ENCODE data around the gene TANGO2.

Gene TANGO2

DNA sequence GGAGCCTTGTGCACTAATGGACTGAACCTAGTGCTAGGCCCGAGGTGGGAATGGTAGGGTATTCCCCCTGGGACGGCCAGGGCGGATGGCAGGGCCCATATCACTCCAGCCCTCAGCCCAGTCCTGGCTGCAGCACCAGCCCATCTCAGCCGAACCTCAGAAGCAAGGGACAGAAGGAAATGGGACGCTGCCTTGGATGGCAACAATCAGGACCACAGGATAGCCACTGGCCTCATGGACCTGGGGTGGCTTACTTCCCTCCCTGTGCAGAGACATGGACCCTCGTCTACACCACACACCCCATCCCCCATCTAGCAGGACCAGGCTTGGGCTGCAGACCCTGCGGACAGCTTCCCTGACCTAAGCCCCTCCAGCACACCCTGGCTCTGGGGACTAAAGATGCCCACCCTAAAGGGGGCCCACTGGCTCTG is 28.4 kb upstream of the TANGO2 start:
- Histone ChIP-seq H2AFZ (ENCODE audit: low read depth, low read length) (no peak overlapping the region), H3K36me3 (ENCODE audit: control insufficient read depth in 1 of 2, insufficient read depth in 2 of 2, low read depth in 1 of 2, low read length in 2 of 2) (no peaks in the 10 kb centered on the region), H2BK5ac (ENCODE audit: low read depth, low read length, poor library complexity, severe bottlenecking) (no peak overlapping the region), H3K4me2 (ENCODE audit: low read length, poor library complexity, severe bottlenecking) (no peak overlapping the region), H3K79me1 (replicated peaks; ENCODE audit: low read length, poor library complexity, severe bottlenecking) (no peaks in the 10 kb centered on the region), H3K4me3 (ENCODE audit: insufficient read depth in 1 of 2, low read depth in 1 of 2, low read length in 2 of 2) (no peak overlapping the region), H2AK5ac (ENCODE audit: low read length, severe bottlenecking) (no peak overlapping the region), H3K9ac (ENCODE audit: low read length) (no peak overlapping the region), H2BK12ac (ENCODE audit: low read length in 2 of 2) (no peak overlapping the region), H3K18ac (ENCODE audit: low read depth in 1 of 2, low read length in 2 of 2) (no peak overlapping the region), H3K4ac (ENCODE audit: low read depth in 1 of 2, low read length in 2 of 2) (no peak overlapping the region), H4K8ac (ENCODE audit: low read length) (no peak overlapping the region), H3K23ac (ENCODE audit: low read length in 2 of 2) (no peak overlapping the region), H3K9me3 (ENCODE audit: control insufficient read depth, low read length) (no peaks in the 10 kb centered on the region), H4K91ac (ENCODE audit: low read length) (no peak overlapping the region), H2BK120ac (ENCODE audit: low read depth, low read length) (no peak overlapping the region), H3K14ac (ENCODE audit: low read length in 2 of 2) (no peak overlapping the region), H3K27me3 (ENCODE audit: control insufficient read depth in 1 of 2, insufficient read depth in 1 of 2, low read length in 2 of 2) (peaks cover 0 to 20% of the 10 kb centered on the region in 2 experiments), H3K4me1 (ENCODE audit: control insufficient read depth, insufficient read depth, low read depth, low read length) (peaks cover 22% of the 10 kb centered on the region), H2BK15ac (ENCODE audit: low read depth, poor library complexity, severe bottlenecking) (no peak overlapping the region), H3K27ac (ENCODE audit: low read length, poor library complexity, severe bottlenecking) (no peak overlapping the region)
- WGBS = 79% methylated on average over 7 of the region's 7 CpGs
- no peak for DNase-seq

DNA sequence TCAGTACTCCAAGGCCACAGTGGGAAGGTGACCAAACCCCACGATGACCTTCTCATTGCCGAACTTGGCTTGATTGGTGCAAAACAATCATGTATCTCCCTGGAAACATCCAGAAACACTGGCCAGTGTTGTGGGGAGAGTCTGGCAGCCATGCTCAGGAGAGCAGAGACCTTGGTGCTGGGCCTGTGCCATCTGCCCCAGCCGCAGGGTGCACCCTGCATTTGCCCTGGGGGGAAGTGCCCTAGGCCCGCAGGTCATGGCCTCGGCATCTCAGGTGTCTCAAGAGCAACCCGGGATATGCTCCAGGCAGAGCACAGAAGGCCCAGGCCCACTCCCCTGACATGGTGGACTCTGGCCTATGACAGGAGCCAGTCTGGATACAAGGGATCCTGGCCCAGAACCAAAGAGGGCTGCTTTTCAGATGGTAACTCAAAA is 28.0 kb upstream of the TANGO2 start:
- Histone ChIP-seq H2BK5ac (ENCODE audit: low read depth, low read length, poor library complexity, severe bottlenecking) (no peak overlapping the region), H3K9ac (ENCODE audit: low read length) (no peak overlapping the region), H3K9me3 (ENCODE audit: control insufficient read depth, low read length) (no peaks in the 10 kb centered on the region), H2AK5ac (ENCODE audit: low read length, severe bottlenecking) (no peak overlapping the region), H3K4me2 (ENCODE audit: low read length, poor library complexity, severe bottlenecking) (no peak overlapping the region), H2BK15ac (ENCODE audit: low read depth, poor library complexity, severe bottlenecking) (no peak overlapping the region), H3K14ac (ENCODE audit: low read length in 2 of 2) (no peak overlapping the region), H3K36me3 (ENCODE audit: control insufficient read depth in 1 of 2, insufficient read depth in 2 of 2, low read depth in 1 of 2, low read length in 2 of 2) (no peaks in the 10 kb centered on the region), H3K4me3 (ENCODE audit: insufficient read depth in 1 of 2, low read depth in 1 of 2, low read length in 2 of 2) (no peak overlapping the region), H3K4ac (ENCODE audit: low read depth in 1 of 2, low read length in 2 of 2) (no peak overlapping the region), H2BK12ac (ENCODE audit: low read length in 2 of 2) (no peak overlapping the region), H3K4me1 (ENCODE audit: control insufficient read depth, insufficient read depth, low read depth, low read length) (peaks cover 25% of the 10 kb centered on the region), H3K23ac (ENCODE audit: low read length in 2 of 2) (no peak overlapping the region), H3K79me1 (replicated peaks; ENCODE audit: low read length, poor library complexity, severe bottlenecking) (no peaks in the 10 kb centered on the region), H2AFZ (ENCODE audit: low read depth, low read length) (no peak overlapping the region), H2BK120ac (ENCODE audit: low read depth, low read length) (no peak overlapping the region), H4K91ac (ENCODE audit: low read length) (no peak overlapping the region), H3K18ac (ENCODE audit: low read depth in 1 of 2, low read length in 2 of 2) (no peak overlapping the region), H4K8ac (ENCODE audit: low read length) (no peak overlapping the region), H3K27ac (ENCODE audit: low read length, poor library complexity, severe bottlenecking) (no peak overlapping the region), H3K27me3 (ENCODE audit: control insufficient read depth in 1 of 2, insufficient read depth in 1 of 2, low read length in 2 of 2) (peaks cover 0 to 24% of the 10 kb centered on the region in 2 experiments)
- 93% methylated on average over 6 of the region's 6 CpGs for WGBS
- no peak for DNase-seq

- Histone ChIP-seq H2AFZ (ENCODE audit: low read depth, low read length) (no peak overlapping the region), H3K18ac (ENCODE audit: low read depth in 1 of 2, low read length in 2 of 2) (no peak overlapping the region), H3K4ac (ENCODE audit: low read depth in 1 of 2, low read length in 2 of 2) (no peak overlapping the region), H3K36me3 (ENCODE audit: control insufficient read depth in 1 of 2, insufficient read depth in 2 of 2, low read depth in 1 of 2, low read length in 2 of 2) (no peaks in the 10 kb centered on the region), H2BK5ac (ENCODE audit: low read depth, low read length, poor library complexity, severe bottlenecking) (no peak overlapping the region), H3K14ac (ENCODE audit: low read length in 2 of 2) (no peak overlapping the region), H4K8ac (ENCODE audit: low read length) (no peak overlapping the region), H2BK12ac (ENCODE audit: low read length in 2 of 2) (no peak overlapping the region), H4K91ac (ENCODE audit: low read length) (no peak overlapping the region), H3K4me3 (ENCODE audit: insufficient read depth in 1 of 2, low read depth in 1 of 2, low read length in 2 of 2) (no peak overlapping the region), H3K4me2 (ENCODE audit: low read length, poor library complexity, severe bottlenecking) (no peak overlapping the region), H3K9me3 (ENCODE audit: control insufficient read depth, low read length) (no peaks in the 10 kb centered on the region), H3K79me1 (replicated peaks; ENCODE audit: low read length, poor library complexity, severe bottlenecking) (no peaks in the 10 kb centered on the region), H3K27me3 (ENCODE audit: control insufficient read depth in 1 of 2, insufficient read depth in 1 of 2, low read length in 2 of 2) (peaks cover 0 to 30% of the 10 kb centered on the region in 2 experiments), H3K23ac (ENCODE audit: low read length in 2 of 2) (no peak overlapping the region), H2BK120ac (ENCODE audit: low read depth, low read length) (no peak overlapping the region), H2BK15ac (ENCODE audit: low read depth, poor library complexity, severe bottlenecking) (no peak overlapping the region), H2AK5ac (ENCODE audit: low read length, severe bottlenecking) (no peak overlapping the region), H3K4me1 (ENCODE audit: control insufficient read depth, insufficient read depth, low read depth, low read length) (peaks cover 35% of the 10 kb centered on the region), H3K9ac (ENCODE audit: low read length) (no peak overlapping the region), H3K27ac (ENCODE audit: low read length, poor library complexity, severe bottlenecking) (no peak overlapping the region)
- no peak for DNase-seq
- WGBS = 92% methylated on average over 7 of the region's 7 CpGs
Measured at GRCh38 chr22:19993926-19994325, 27.0 kb upstream of the TANGO2 start.

DNA sequence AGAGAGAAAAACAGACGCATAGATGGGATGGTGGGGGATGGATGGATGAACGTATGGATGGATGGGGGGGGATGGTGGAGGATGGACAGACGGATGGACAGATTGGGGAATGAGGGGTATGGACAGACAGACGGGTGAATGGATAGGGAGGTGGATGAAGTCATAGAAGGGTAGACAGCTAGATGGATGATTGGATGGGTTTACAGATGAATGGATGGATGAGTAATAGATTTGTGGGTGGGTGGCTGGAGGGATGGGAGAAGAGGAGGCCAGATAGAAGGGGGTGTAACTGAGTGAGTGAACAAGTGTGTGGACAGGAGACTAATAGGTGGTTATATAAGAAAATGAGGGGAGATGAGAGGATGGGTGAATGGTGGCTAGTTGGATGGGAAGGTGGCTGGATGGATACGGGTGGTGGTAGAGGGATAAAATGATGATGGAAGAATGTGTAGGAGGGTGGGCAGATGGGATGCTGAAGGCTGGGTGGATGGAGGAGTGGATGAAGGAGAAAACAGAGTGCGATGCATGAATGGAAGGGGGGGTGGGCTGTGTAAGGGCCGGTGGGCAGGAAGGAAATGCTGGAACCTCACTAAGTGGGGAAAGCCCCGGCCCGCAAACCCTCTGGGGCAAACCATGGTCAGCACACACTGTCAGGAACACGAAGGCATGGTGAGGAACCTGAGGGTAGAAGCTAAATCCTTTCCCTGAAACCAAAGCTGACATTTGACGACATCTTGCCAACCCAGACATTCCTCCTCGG is 25.9 kb upstream of the TANGO2 start:
- H2BK5ac ChIP-seq (ENCODE audit: low read depth, low read length, poor library complexity, severe bottlenecking) = no peak overlapping the region
- no peak overlapping the region for H3K27ac ChIP-seq (ENCODE audit: low read length, poor library complexity, severe bottlenecking)
- no peak overlapping the region for H3K9ac ChIP-seq (ENCODE audit: low read length)
- DNase-seq = no peak
- no peak overlapping the region for H3K4me3 ChIP-seq (ENCODE audit: insufficient read depth in 1 of 2, low read depth in 1 of 2, low read length in 2 of 2)
- peaks cover 0 to 30% of the 10 kb centered on the region in 2 experiments for H3K27me3 ChIP-seq (ENCODE audit: control insufficient read depth in 1 of 2, insufficient read depth in 1 of 2, low read length in 2 of 2)
- H3K18ac ChIP-seq (ENCODE audit: low read depth in 1 of 2, low read length in 2 of 2) = no peak overlapping the region
- no peak overlapping the region for H3K4me2 ChIP-seq (ENCODE audit: low read length, poor library complexity, severe bottlenecking)
- no peak overlapping the region for H3K4ac ChIP-seq (ENCODE audit: low read depth in 1 of 2, low read length in 2 of 2)
- no peaks in the 10 kb centered on the region for H3K79me1 ChIP-seq (replicated peaks; ENCODE audit: low read length, poor library complexity, severe bottlenecking)
- no peak overlapping the region for H2BK15ac ChIP-seq (ENCODE audit: low read depth, poor library complexity, severe bottlenecking)
- peaks cover 46% of the 10 kb centered on the region for H3K4me1 ChIP-seq (ENCODE audit: control insufficient read depth, insufficient read depth, low read depth, low read length)
- H3K9me3 ChIP-seq (ENCODE audit: control insufficient read depth, low read length) = no peaks in the 10 kb centered on the region
- no peak overlapping the region for H2AK5ac ChIP-seq (ENCODE audit: low read length, severe bottlenecking)
- no peak overlapping the region for H4K91ac ChIP-seq (ENCODE audit: low read length)
- no peak overlapping the region for H2AFZ ChIP-seq (ENCODE audit: low read depth, low read length)
- no peak overlapping the region for H2BK120ac ChIP-seq (ENCODE audit: low read depth, low read length)
- H3K23ac ChIP-seq (ENCODE audit: low read length in 2 of 2) = no peak overlapping the region
- 90% methylated on average over 12 of the region's 12 CpGs for WGBS
- H3K36me3 ChIP-seq (ENCODE audit: control insufficient read depth in 1 of 2, insufficient read depth in 2 of 2, low read depth in 1 of 2, low read length in 2 of 2) = no peaks in the 10 kb centered on the region
- no peak overlapping the region for H3K14ac ChIP-seq (ENCODE audit: low read length in 2 of 2)
- H2BK12ac ChIP-seq (ENCODE audit: low read length in 2 of 2) = no peak overlapping the region
- no peak overlapping the region for H4K8ac ChIP-seq (ENCODE audit: low read length)

Measured in mesenchymal stem cell (in vitro differentiated cells and primary cell).